ENCODE data around the gene ABHD6.
A peak's percentile ranks its signal among the peaks of the same experiment; 100 is the strongest.

The ABHD6 gene

DNA sequence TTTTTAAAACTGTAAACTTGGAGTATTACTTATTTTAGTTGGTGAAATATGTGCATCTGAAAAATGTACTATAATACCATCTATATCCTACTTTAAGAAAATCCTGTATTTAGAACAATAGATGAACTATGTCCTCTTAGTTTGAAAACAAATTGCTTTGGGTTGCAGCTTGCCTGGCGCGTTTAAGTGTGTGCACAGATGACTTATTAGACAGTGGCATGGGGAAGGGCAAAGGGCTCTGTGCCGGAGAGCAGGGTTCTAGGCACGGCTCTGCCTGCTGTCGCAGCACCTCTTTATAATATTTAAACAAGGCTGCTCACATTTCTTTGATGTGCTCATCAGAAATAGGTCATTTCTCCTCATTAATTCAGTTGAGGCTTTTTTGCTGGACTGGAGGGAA is 105.1 kb downstream of the ABHD6 start:
- no peak overlapping the region for H3K4me3 Mint-ChIP-seq
- no peaks in the 10 kb centered on the region for H3K9me3 Mint-ChIP-seq
- no peak for ATAC-seq
- H3K36me3 Mint-ChIP-seq, result peaks cover 33% of the 10 kb centered on the region
- H3K27me3 Mint-ChIP-seq, result no peaks in the 10 kb centered on the region
- peaks cover 71% of the 10 kb centered on the region for H3K4me1 Mint-ChIP-seq
- peak overlapping the region; percentile 84 for H3K27ac Mint-ChIP-seq
